Nephron progenitor cell (in vitro differentiated cells): ENCODE measurements around the gene CAB39L.

Experiments
- DNase-seq: peaks from one replicate; pipeline ENCODE4 v3.0.0; 2021
- H3K27ac Mint-ChIP-seq: 2 replicates; pipeline ENCODE4 v1.8.0; 2021; ENCODE audit warnings: mild to moderate bottlenecking, moderate library complexity, mixed read lengths
- H3K27me3 Mint-ChIP-seq: 2 replicates; pipeline ENCODE4 v1.8.0; 2021; ENCODE audit warnings: mild to moderate bottlenecking, low read depth, mixed read lengths; ENCODE audit not compliant: poor library complexity
- H3K36me3 Mint-ChIP-seq: 2 replicates; pipeline ENCODE4 v1.8.0; 2021; ENCODE audit warnings: low read depth, mixed read lengths
- H3K4me1 Mint-ChIP-seq: 2 replicates; pipeline ENCODE4 v1.8.0; 2021; ENCODE audit warnings: mixed read lengths
- H3K4me3 Mint-ChIP-seq: 2 replicates; pipeline ENCODE4 v1.8.0; 2021; ENCODE audit warnings: mild to moderate bottlenecking, moderate library complexity, mixed read lengths
- H3K9me3 Mint-ChIP-seq: 2 replicates; pipeline ENCODE4 v1.8.0; 2021; ENCODE audit warnings: mild to moderate bottlenecking, moderate library complexity, mixed read lengths
- CTCF ChIP-seq: fragments of 200-600 bp; sonication (generic); IDR thresholded peaks from 2 replicates; pipeline ENCODE4 v1.5.0; 2021; ENCODE audit warnings: antibody characterized with exemption

The CAB39L gene

DNA sequence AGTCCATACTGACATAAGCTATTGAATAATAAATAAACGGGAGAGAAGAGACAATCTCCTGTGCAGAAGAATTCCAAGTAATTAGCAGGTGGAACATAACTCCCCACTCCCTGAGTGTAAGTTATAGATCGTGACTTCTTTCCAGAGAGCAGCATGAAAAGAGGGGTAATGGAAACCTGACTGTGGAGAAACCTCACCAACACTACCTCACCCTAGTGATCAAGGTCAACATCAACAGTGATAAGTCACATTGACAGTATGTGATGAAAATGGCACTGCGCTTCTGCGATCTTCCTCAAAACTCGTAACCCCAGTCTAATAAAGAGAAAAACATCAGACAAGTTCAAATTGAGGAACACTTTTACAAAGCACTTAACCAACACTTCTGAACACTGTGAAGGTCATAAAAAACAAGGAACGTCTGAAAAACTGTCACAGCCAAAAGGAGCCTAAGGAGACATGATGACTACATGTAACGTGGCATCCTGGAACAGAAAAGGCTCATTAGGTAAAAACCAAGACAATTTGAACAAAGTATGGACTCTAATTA lies 19.8 kb downstream of the CAB39L start:
- no peak for DNase-seq
- no peak for TF ChIP-seq CTCF
- peaks cover 35% of the 10 kb centered on the region for H3K4me1 Mint-ChIP-seq
- no peaks in the 10 kb centered on the region for H3K9me3 Mint-ChIP-seq
- H3K27ac Mint-ChIP-seq, result no peak overlapping the region
- H3K27me3 Mint-ChIP-seq, result no peaks in the 10 kb centered on the region
- peaks cover 23% of the 10 kb centered on the region for H3K36me3 Mint-ChIP-seq
- H3K4me3 Mint-ChIP-seq, result no peak overlapping the region

GRCh38 chr13:49421391-49421790 lies 22.5 kb downstream of the CAB39L start:
- no peak overlapping the region for H3K27ac Mint-ChIP-seq
- TF ChIP-seq CTCF, result no peak
- H3K4me1 Mint-ChIP-seq, result peaks cover 41% of the 10 kb centered on the region
- H3K36me3 Mint-ChIP-seq, result peaks cover 6% of the 10 kb centered on the region
- no peak overlapping the region for H3K4me3 Mint-ChIP-seq
- no peaks in the 10 kb centered on the region for H3K9me3 Mint-ChIP-seq
- no peaks in the 10 kb centered on the region for H3K27me3 Mint-ChIP-seq
- DNase-seq, result no peak

DNA sequence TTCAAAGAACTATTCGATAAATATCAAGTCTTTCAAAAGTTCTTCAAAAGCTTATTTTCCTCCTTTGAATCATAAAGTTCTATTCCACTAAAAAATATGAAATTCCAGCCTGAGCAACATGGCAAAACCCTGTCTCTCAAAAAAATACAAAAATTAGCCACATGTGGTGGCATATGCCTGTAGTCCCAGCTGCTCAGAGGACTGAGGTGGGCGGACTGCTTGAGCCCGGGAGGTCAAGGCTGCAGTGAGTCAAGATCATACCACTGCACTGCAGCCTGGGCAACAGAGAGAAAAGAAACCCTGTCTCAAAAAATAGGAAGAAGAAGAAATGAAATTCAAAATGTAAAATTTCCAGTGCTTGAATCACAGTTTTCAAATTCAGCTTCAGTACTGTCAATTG lies 24.6 kb downstream of the CAB39L start:
- Mint-ChIP-seq H3K27ac (peak overlapping the region; percentile 76), H3K27me3 (no peaks in the 10 kb centered on the region), H3K4me3 (no peak overlapping the region), H3K9me3 (no peaks in the 10 kb centered on the region), H3K4me1 (peaks cover 40% of the 10 kb centered on the region), H3K36me3 (peaks cover 6% of the 10 kb centered on the region)
- no peak for DNase-seq
- TF ChIP-seq CTCF, result no peak

- no peak overlapping the region for H3K4me3 Mint-ChIP-seq
- DNase-seq, result no peak
- H3K27ac Mint-ChIP-seq, result no peak overlapping the region
- no peaks in the 10 kb centered on the region for H3K27me3 Mint-ChIP-seq
- no peak for TF ChIP-seq CTCF
- H3K36me3 Mint-ChIP-seq, result peaks cover 6% of the 10 kb centered on the region
- no peaks in the 10 kb centered on the region for H3K9me3 Mint-ChIP-seq
- peaks cover 32% of the 10 kb centered on the region for H3K4me1 Mint-ChIP-seq
Measured at GRCh38 chr13:49418206-49418605, 25.7 kb downstream of the CAB39L start.

DNA sequence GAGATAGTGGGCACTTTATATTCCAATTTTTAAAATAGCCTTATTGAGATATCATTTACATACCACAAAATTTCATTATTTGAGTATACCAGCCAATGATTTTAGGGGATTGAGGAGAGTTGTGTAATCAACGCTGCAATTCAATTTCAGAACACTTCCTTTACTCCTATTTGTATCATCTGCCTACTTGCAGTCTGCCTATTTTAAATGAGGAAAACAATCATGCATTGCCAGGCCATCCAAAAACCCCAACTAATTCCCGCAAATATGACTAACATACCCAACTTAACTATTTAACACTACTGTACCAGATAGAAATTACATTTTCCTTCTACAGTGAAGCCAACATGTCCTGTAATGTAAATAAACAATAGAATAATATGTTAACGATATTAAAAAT lies 26.7 kb downstream of the CAB39L start:
- no peak for DNase-seq
- Mint-ChIP-seq H3K27ac (no peak overlapping the region), H3K4me3 (no peak overlapping the region), H3K36me3 (no peaks in the 10 kb centered on the region), H3K4me1 (peaks cover 32% of the 10 kb centered on the region), H3K27me3 (no peaks in the 10 kb centered on the region), H3K9me3 (no peaks in the 10 kb centered on the region)
- TF ChIP-seq CTCF, result no peak

- H3K9me3 Mint-ChIP-seq, result no peaks in the 10 kb centered on the region
- H3K4me3 Mint-ChIP-seq, result no peak overlapping the region
- no peaks in the 10 kb centered on the region for H3K36me3 Mint-ChIP-seq
- no peaks in the 10 kb centered on the region for H3K27me3 Mint-ChIP-seq
- no peak for DNase-seq
- no peak overlapping the region for H3K27ac Mint-ChIP-seq
- TF ChIP-seq CTCF, result no peak
- no peaks in the 10 kb centered on the region for H3K4me1 Mint-ChIP-seq
Measured at GRCh38 chr13:49412749-49413148, 31.1 kb downstream of the CAB39L start.
